Daoy (cell line): Measurements from ENCODE around the gene RSU1. TPM values are rescaled to one million over a fixed set of nuclear protein-coding genes. Genes with fewer than 3 reads are reported as not detected.

ENCODE experiments used
- DNase-seq: peaks from one replicate; pipeline ENCODE4 v3.0.0-alpha.2; 2015; ENCODE audit warnings: low read depth
- total RNA-seq: library from RNA; depleted of rRNA; stranded (reverse); fragments of >200 nt; shearing (Covaris generic); gene quantifications from 2 replicates; pipeline ENCODE4 v1.2.3, GENCODE V29; 2014

Gene RSU1
- total RNA-seq, 1 experiment from 2014 or later, result 58.6 TPM

- no peak for DNase-seq
Observed at GRCh38 chr10:16602104-16602775, 215.0 kb downstream of the RSU1 start.

- no peak for DNase-seq
Observed at GRCh38 chr10:16599662-16600061, 217.6 kb downstream of the RSU1 start.

GRCh38 chr10:16597656-16598055 is 219.6 kb downstream of the RSU1 start:
- DNase-seq, result peak; percentile 87

GRCh38 chr10:16592378-16592777 is 224.8 kb downstream of the RSU1 start:
- DNase-seq, result no peak

- no peak for DNase-seq
Observed at GRCh38 chr10:16586358-16587138, 230.7 kb downstream of the RSU1 start.

GRCh38 chr10:16585103-16585502 is 232.1 kb downstream of the RSU1 start:
- DNase-seq, result no peak

GRCh38 chr10:16583382-16583781 is 233.8 kb downstream of the RSU1 start:
- DNase-seq, result no peak

GRCh38 chr10:16581202-16581601 is 236.0 kb downstream of the RSU1 start:
- DNase-seq, result no peak

- no peak for DNase-seq
Observed at GRCh38 chr10:16570731-16571130, 246.5 kb downstream of the RSU1 start.

GRCh38 chr10:16566202-16566805 is 250.9 kb downstream of the RSU1 start:
- DNase-seq, result no peak

- no peak for DNase-seq
Observed at GRCh38 chr10:16565604-16566003, 251.6 kb downstream of the RSU1 start.

- no peak for DNase-seq
Observed at GRCh38 chr10:16562891-16563290, 254.3 kb downstream of the RSU1 start.

- DNase-seq, result no peak
Observed at GRCh38 chr10:16559236-16559773, 257.9 kb downstream of the RSU1 start.

GRCh38 chr10:16547973-16548372 is 269.3 kb downstream of the RSU1 start:
- DNase-seq, result no peak

- peak; percentile 24 for DNase-seq
Observed at GRCh38 chr10:16545116-16545736, 272.0 kb downstream of the RSU1 start.

GRCh38 chr10:16544591-16544990 is 272.6 kb downstream of the RSU1 start:
- no peak for DNase-seq

GRCh38 chr10:16544099-16544498 is 273.1 kb downstream of the RSU1 start:
- no peak for DNase-seq
